H9 (cell line): ENCODE results near the gene C3orf52. TPM values are rescaled to one million over a fixed set of nuclear protein-coding genes. Genes with fewer than 3 reads are reported as not detected.

Experiments
- DNase-seq: peaks from one replicate; pipeline ENCODE4 v3.0.0-alpha.2; 2017
- H2AFZ ChIP-seq: one replicate; pipeline ENCODE4 v1.6.1; 2013; ENCODE audit warnings: mild to moderate bottlenecking, low read length, control low read depth, moderate library complexity
- H2AK5ac ChIP-seq: 2 replicates; pipeline ENCODE4 v1.6.1; 2013; ENCODE audit warnings: low read length, control low read depth, mixed read lengths; ENCODE audit not compliant: insufficient read length
- H2BK120ac ChIP-seq: one replicate; pipeline ENCODE4 v1.6.1; 2013; ENCODE audit warnings: low read depth, mild to moderate bottlenecking, low read length, control low read depth, inconsistent platforms; ENCODE audit not compliant: poor library complexity, severe bottlenecking
- H2BK12ac ChIP-seq: 2 replicates; pipeline ENCODE4 v1.6.1; 2013; ENCODE audit warnings: low read length, control low read depth, mixed read lengths, low read depth; ENCODE audit not compliant: insufficient read length
- H2BK15ac ChIP-seq: 2 replicates; pipeline ENCODE4 v1.6.1; 2013; ENCODE audit warnings: low read depth, low read length, control low read depth
- H2BK20ac ChIP-seq: one replicate; pipeline ENCODE4 v1.6.1; 2013; ENCODE audit warnings: low read depth, mild to moderate bottlenecking, low read length, control low read depth, inconsistent platforms; ENCODE audit not compliant: poor library complexity, severe bottlenecking
- H2BK5ac ChIP-seq: 2 replicates; pipeline ENCODE4 v1.6.1; 2013; ENCODE audit warnings: low read length, control low read depth, mixed read lengths; ENCODE audit not compliant: insufficient read length
- H3K14ac ChIP-seq: 2 replicates; pipeline ENCODE4 v1.6.1; 2013; ENCODE audit warnings: low read length, control low read depth; ENCODE audit not compliant: insufficient read depth
- H3K18ac ChIP-seq: 2 replicates; pipeline ENCODE4 v1.6.1; 2013; ENCODE audit warnings: low read depth, mild to moderate bottlenecking, mixed read lengths, low read length, control low read depth; ENCODE audit not compliant: insufficient read length
- H3K23ac ChIP-seq: 2 replicates; pipeline ENCODE4 v1.6.1; 2013; ENCODE audit warnings: low read length, control low read depth, mixed read lengths, low read depth; ENCODE audit not compliant: insufficient read length
- H3K23me2 ChIP-seq: 2 replicates; pipeline ENCODE4 v1.6.1; 2013; ENCODE audit warnings: low read depth, mild to moderate bottlenecking, mixed read lengths, low read length, control low read depth; ENCODE audit not compliant: insufficient read length, poor library complexity, severe bottlenecking
- H3K27ac ChIP-seq: 2 replicates; pipeline ENCODE4 v1.5.1; 2013; ENCODE audit warnings: low read length, control low read depth, mixed read lengths, low read depth; ENCODE audit not compliant: insufficient read length
- H3K27me3 ChIP-seq: 2 replicates; pipeline ENCODE4 v1.6.1; 2013; ENCODE audit warnings: low read length, control low read depth, inconsistent platforms; ENCODE audit not compliant: insufficient read depth
- H3K4ac ChIP-seq: 2 replicates; pipeline ENCODE4 v1.6.1; 2013; ENCODE audit warnings: low read depth, mild to moderate bottlenecking, control low read depth, inconsistent platforms, low read length, moderate library complexity
- H3K4me1 ChIP-seq: 2 replicates; pipeline ENCODE4 v1.6.1; 2013; ENCODE audit warnings: low read length, control low read depth, inconsistent platforms; ENCODE audit not compliant: insufficient read depth
- H3K4me2 ChIP-seq: 2 replicates; pipeline ENCODE4 v1.6.1; 2013; ENCODE audit warnings: low read length, control low read depth, mixed read lengths; ENCODE audit not compliant: insufficient read length, insufficient read depth
- H3K56ac ChIP-seq: 2 replicates; pipeline ENCODE4 v1.6.1; 2013; ENCODE audit warnings: low read depth, mild to moderate bottlenecking, mixed read lengths, low read length, control low read depth; ENCODE audit not compliant: insufficient read length
- H3K79me1 ChIP-seq: 2 replicates; pipeline ENCODE4 v1.6.1; 2013; ENCODE audit warnings: low read depth, mild to moderate bottlenecking, moderate library complexity, low read length, control low read depth, inconsistent platforms; ENCODE audit not compliant: insufficient read depth, poor library complexity, severe bottlenecking
- H3K79me2 ChIP-seq: 2 replicates; pipeline ENCODE4 v1.6.1; 2013; ENCODE audit warnings: low read length, control low read depth, inconsistent platforms; ENCODE audit not compliant: insufficient read depth
- H3K9ac ChIP-seq: 2 replicates; pipeline ENCODE4 v1.6.1; 2013; ENCODE audit warnings: low read length, control low read depth, mixed read lengths; ENCODE audit not compliant: insufficient read length; ENCODE audit errors: extremely low read depth
- H3K9me3 ChIP-seq: one replicate; pipeline ENCODE4 v1.6.1; 2013; ENCODE audit warnings: low read depth, low read length, inconsistent platforms; ENCODE audit not compliant: control insufficient read depth
- H3T11ph ChIP-seq: one replicate; pipeline ENCODE4 v1.6.1; 2013; ENCODE audit warnings: mild to moderate bottlenecking, low read length, control low read depth, inconsistent platforms
- H4K20me1 ChIP-seq: one replicate; pipeline ENCODE4 v1.6.1; 2013; ENCODE audit not compliant: control insufficient read depth, insufficient read length, insufficient read depth
- H4K5ac ChIP-seq: 2 replicates; pipeline ENCODE4 v1.6.1; 2013; ENCODE audit warnings: low read depth, mild to moderate bottlenecking, mixed read lengths, low read length, control low read depth; ENCODE audit not compliant: insufficient read length
- H4K8ac ChIP-seq: replicated peaks from 2 replicates; pipeline ENCODE4 v1.6.1; 2013; ENCODE audit warnings: low read length, control low read depth, mixed read lengths, low read depth; ENCODE audit not compliant: insufficient read length
- H4K91ac ChIP-seq: 2 replicates; pipeline ENCODE4 v1.6.1; 2013; ENCODE audit warnings: low read depth, mild to moderate bottlenecking, moderate library complexity, mixed read lengths, low read length, control low read depth; ENCODE audit not compliant: insufficient read length
- H3K27ac Mint-ChIP-seq, 3 experiments: 2 replicates in 2 of 3; 3 replicates in 1 of 3; pipeline ENCODE4 v1.8.0; 2020 to 2021; ENCODE audit warnings: mixed read lengths in 3 of 3, mild to moderate bottlenecking in 1 of 3, moderate library complexity in 1 of 3
- H3K27me3 Mint-ChIP-seq: 2 replicates; pipeline ENCODE4 v1.8.0; 2021; ENCODE audit warnings: low read depth, mild to moderate bottlenecking, moderate library complexity, mixed read lengths
- H3K36me3 Mint-ChIP-seq, 3 experiments: 2 replicates in 2 of 3; 3 replicates in 1 of 3; pipeline ENCODE4 v1.8.0; 2020 to 2021; ENCODE audit warnings: low read depth in 3 of 3, mixed read lengths in 3 of 3; ENCODE audit not compliant: insufficient read depth in 1 of 3
- H3K4me1 Mint-ChIP-seq, 2 experiments: 2 replicates each; pipeline ENCODE4 v1.8.0; 2020; ENCODE audit warnings: mixed read lengths in 2 of 2
- H3K4me3 Mint-ChIP-seq, 2 experiments: 2 replicates in 1 of 2; 3 replicates in 1 of 2; pipeline ENCODE4 v1.8.0; 2020 to 2021; ENCODE audit warnings: mild to moderate bottlenecking in 2 of 2, mixed read lengths in 2 of 2, moderate library complexity in 1 of 2
- H3K9me3 Mint-ChIP-seq, 2 experiments: 2 replicates in 1 of 2; 3 replicates in 1 of 2; pipeline ENCODE4 v1.8.0; 2020; ENCODE audit warnings: mild to moderate bottlenecking in 2 of 2, mixed read lengths in 2 of 2, moderate library complexity in 1 of 2
- CTCF ChIP-seq: fragments of 200-600 bp; sonication (generic); conservative IDR thresholded peaks from 3 replicates; pipeline ENCODE4 v1.8.0; 2021; ENCODE audit warnings: antibody characterized with exemption, mild to moderate bottlenecking
- WGBS: extraction: QIAGEN DNeasy Blood & Tissue Kit; methylation state at CpG from one replicate; pipeline ENCODE4 v1.1.7; 2013; ENCODE audit warnings: missing lambda C conversion rate, low lambda C conversion rate, mixed read lengths; ENCODE audit not compliant: insufficient read length; ENCODE audit errors: extremely low coverage; 5-methylcytosine and 5-hydroxymethylcytosine counted together
- total RNA-seq: library from RNA; stranded (reverse); gene quantifications from 2 replicates; pipeline ENCODE4 v1.2.1, GENCODE V29; 2021

Gene C3orf52
- total RNA-seq, 1 experiment from 2014 or later, result 11.2 TPM

- no peak overlapping the region for H3T11ph ChIP-seq
- H2AK5ac ChIP-seq, result no peak overlapping the region
- no peak overlapping the region for H2BK120ac ChIP-seq
- H3K56ac ChIP-seq, result no peak overlapping the region
- peaks cover 11% of the 10 kb centered on the region; the same call in 1 of the 2 replicates for H3K4me1 ChIP-seq
- no peaks in the 10 kb centered on the region for H4K20me1 ChIP-seq
- WGBS, result no CpG with 5 or more reads among the region's 3 CpGs
- no peak overlapping the region for H3K4ac ChIP-seq
- H3K79me2 ChIP-seq, result no peaks in the 10 kb centered on the region
- Mint-ChIP-seq H3K9me3 (no peaks in the 10 kb centered on the region), H3K4me1 (peaks cover 35 to 52% of the 10 kb centered on the region in 2 experiments), H3K27ac (no peak overlapping the region; a peak in 1 of 7 replicates), H3K36me3 (no peaks in the 10 kb centered on the region; a peak in 1 of 7 replicates), H3K27me3 (no peaks in the 10 kb centered on the region), H3K4me3 (no peak overlapping the region)
- H3K9ac ChIP-seq, result no peak overlapping the region
- no peak overlapping the region for H2BK12ac ChIP-seq
- H2AFZ ChIP-seq, result no peak overlapping the region
- no peaks in the 10 kb centered on the region for H3K9me3 ChIP-seq
- no peak overlapping the region for H4K91ac ChIP-seq
- no peaks in the 10 kb centered on the region for H3K79me1 ChIP-seq
- H3K23me2 ChIP-seq, result no peaks in the 10 kb centered on the region
- no peak overlapping the region for H3K4me2 ChIP-seq
- no peak overlapping the region for H2BK5ac ChIP-seq
- H4K8ac ChIP-seq, result no peak overlapping the region
- no peak overlapping the region for H2BK15ac ChIP-seq
- no peak for DNase-seq
- no peaks in the 10 kb centered on the region for H3K27me3 ChIP-seq
- no peak overlapping the region for H2BK20ac ChIP-seq
- no peak overlapping the region for H3K27ac ChIP-seq
- H3K14ac ChIP-seq, result no peak overlapping the region
- no peak overlapping the region for H3K23ac ChIP-seq
- TF ChIP-seq CTCF, result no peak
- no peak overlapping the region for H3K18ac ChIP-seq
- H4K5ac ChIP-seq, result no peak overlapping the region
Measured at GRCh38 chr3:112130638-112130993, 44.4 kb downstream of the C3orf52 start.
